ENCODE measurements around the gene DIP2B.

Gene DIP2B

GRCh38 chr12:50567926-50568325 is 63.1 kb downstream of the DIP2B start:
- no peak for DNase-seq (ENCODE audit: low read depth)

GRCh38 chr12:50568338-50569091 is 63.7 kb downstream of the DIP2B start:
- DNase-seq (ENCODE audit: low read depth): no peak
- no peak for TF ChIP-seq CTCF (conservative IDR thresholded peaks at IDR 0.05; ENCODE audit: low read length)
- no peak overlapping the region for H3K4me3 ChIP-seq (ENCODE audit: low read length)

More at GRCh38 chr12:50567926-50568325, 63.1 kb downstream of the DIP2B start:
- no peak overlapping the region for H3K4me3 ChIP-seq (ENCODE audit: low read length)
- no peak for TF ChIP-seq CTCF (conservative IDR thresholded peaks at IDR 0.05; ENCODE audit: low read length)

- no peak overlapping the region for H3K4me3 ChIP-seq (ENCODE audit: low read length)
- no peak for TF ChIP-seq CTCF (conservative IDR thresholded peaks at IDR 0.05; ENCODE audit: low read length)
- no peak for DNase-seq (ENCODE audit: low read depth)
Observed at GRCh38 chr12:50569321-50569720, 64.5 kb downstream of the DIP2B start.

- H3K4me3 ChIP-seq (ENCODE audit: low read length): no peak overlapping the region
- peak; percentile 33 for DNase-seq (ENCODE audit: low read depth)
- TF ChIP-seq CTCF (conservative IDR thresholded peaks at IDR 0.05; ENCODE audit: low read length): no peak
Observed at GRCh38 chr12:50569876-50570275, 65.1 kb downstream of the DIP2B start.

GRCh38 chr12:50571786-50572185 is 67.0 kb downstream of the DIP2B start:
- no peak overlapping the region for H3K4me3 ChIP-seq (ENCODE audit: low read length)
- no peak for DNase-seq (ENCODE audit: low read depth)
- no peak for TF ChIP-seq CTCF (conservative IDR thresholded peaks at IDR 0.05; ENCODE audit: low read length)

GRCh38 chr12:50572287-50572686 is 67.5 kb downstream of the DIP2B start:
- DNase-seq (ENCODE audit: low read depth): peak; percentile 94
- H3K4me3 ChIP-seq (ENCODE audit: low read length): no peak overlapping the region
- TF ChIP-seq CTCF (conservative IDR thresholded peaks at IDR 0.05; ENCODE audit: low read length): no peak

GRCh38 chr12:50572760-50573159 is 68.0 kb downstream of the DIP2B start:
- H3K4me3 ChIP-seq (ENCODE audit: low read length): no peak overlapping the region
- no peak for TF ChIP-seq CTCF (conservative IDR thresholded peaks at IDR 0.05; ENCODE audit: low read length)
- DNase-seq (ENCODE audit: low read depth): no peak

All from AG10803 (cell line).